Muscle layer of colon (tissue), 2 donors: ENCODE measurements around the gene GTPBP6.
"Not testable (repeated sequence)": the region's sequence is repeated elsewhere in the genome, so short reads cannot be mapped to it uniquely, and the experiment has no call there.

Experiments
- H3K27ac ChIP-seq: one replicate; pipeline ENCODE4 v1.7.0; 2013; ENCODE audit warnings: low read depth, mild to moderate bottlenecking, low read length, moderate library complexity
- H3K27me3 ChIP-seq, 2 donors: one replicate each; pipeline ENCODE4 v1.7.0; 2013; ENCODE audit warnings: low read length in 2 of 2, mild to moderate bottlenecking in 2 of 2; ENCODE audit not compliant: insufficient read depth in 2 of 2, control insufficient read depth in 1 of 2
- H3K36me3 ChIP-seq: one replicate; pipeline ENCODE4 v1.7.0; 2013; ENCODE audit warnings: mild to moderate bottlenecking, low read length; ENCODE audit not compliant: insufficient read depth
- H3K4me1 ChIP-seq: one replicate; pipeline ENCODE4 v1.7.0; 2013; ENCODE audit warnings: mild to moderate bottlenecking, low read length; ENCODE audit not compliant: insufficient read depth
- H3K4me3 ChIP-seq, 2 donors: one replicate each; pipeline ENCODE4 v1.7.0; 2013; ENCODE audit warnings: low read length in 2 of 2, low read depth in 1 of 2, mild to moderate bottlenecking in 1 of 2, moderate library complexity in 1 of 2
- H3K9ac ChIP-seq: one replicate; pipeline ENCODE4 v1.7.0; 2013; ENCODE audit warnings: low read length
- H3K9me3 ChIP-seq: one replicate; pipeline ENCODE4 v1.7.0; 2013; ENCODE audit warnings: mild to moderate bottlenecking, low read length
- donor health status: abdominal sarcoma.
- donor health status: Adenocarcinoma of cecum.

The GTPBP6 gene

DNA sequence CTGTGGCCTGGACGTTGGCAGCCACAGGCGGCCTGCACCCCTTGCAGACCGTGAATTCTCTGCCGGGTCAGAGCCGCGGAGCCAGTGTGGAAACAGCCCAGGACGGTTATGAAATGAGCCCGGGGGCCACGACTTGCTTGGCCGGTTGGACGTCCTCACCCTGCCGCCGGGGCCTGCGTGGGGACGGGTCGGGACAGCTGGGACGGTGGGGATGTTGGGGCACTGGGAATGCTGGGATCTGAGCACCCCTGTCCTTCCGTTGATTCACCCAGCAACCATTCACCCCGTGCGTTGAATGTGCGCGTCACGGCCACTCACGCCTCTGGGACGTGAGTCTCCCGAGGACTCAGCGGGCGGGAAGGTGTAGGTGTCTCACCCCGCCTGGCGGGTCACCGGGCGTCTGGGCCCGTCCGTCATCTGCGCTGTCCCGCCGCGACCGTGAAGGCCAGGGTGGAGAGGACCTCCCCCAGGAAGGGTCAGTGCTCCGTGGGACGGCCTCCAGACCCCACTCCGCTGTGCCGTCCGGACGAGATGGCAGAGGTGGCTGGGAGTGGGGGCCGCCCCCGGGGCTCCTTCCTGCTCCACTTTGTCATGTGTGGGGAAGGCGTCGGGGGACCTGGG is 41.9 kb downstream of the GTPBP6 start:
- no peaks in the 10 kb centered on the region for H3K36me3 ChIP-seq
- H3K9ac ChIP-seq, result no peak overlapping the region
- peak overlapping the region; percentile 50 to 57 for H3K4me3 ChIP-seq
- no peak overlapping the region for H3K27ac ChIP-seq
- peaks cover 10% of the 10 kb centered on the region for H3K4me1 ChIP-seq
- H3K27me3 ChIP-seq, result peaks cover 0 to 17% of the 10 kb centered on the region in 2 donors
- H3K9me3 ChIP-seq, result no peaks in the 10 kb centered on the region

DNA sequence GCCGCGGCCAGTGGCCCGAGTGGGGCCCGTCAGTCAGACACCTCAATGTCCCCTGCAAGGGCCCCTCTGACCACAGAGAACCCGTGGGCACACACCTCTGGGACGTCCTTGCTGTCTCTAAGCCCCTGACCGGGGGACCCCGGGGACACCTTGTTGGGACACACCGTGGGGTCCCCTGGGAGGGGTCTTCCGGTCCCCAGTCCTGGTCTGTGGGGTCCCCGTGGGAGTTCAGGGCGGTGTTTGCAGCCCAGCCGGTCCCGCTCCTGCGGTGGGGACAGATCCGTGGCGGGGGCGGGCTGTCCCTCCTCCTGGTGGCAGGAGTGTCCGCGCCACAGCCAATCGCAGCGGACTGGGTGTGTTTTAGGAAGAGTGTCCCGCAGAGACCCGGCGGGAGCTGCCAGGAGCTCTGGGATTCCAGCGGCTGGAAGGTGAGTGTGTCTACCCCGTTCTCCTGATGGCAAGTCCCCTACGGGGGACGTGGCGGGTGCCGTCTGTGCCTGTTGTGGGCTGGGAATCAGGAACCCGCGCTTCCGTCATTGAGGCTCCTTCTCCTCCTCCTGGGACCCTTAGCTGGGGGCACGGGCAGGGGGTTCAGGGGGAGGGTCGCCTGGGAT is 42.5 kb downstream of the GTPBP6 start:
- Histone ChIP-seq H3K27me3 (peaks cover 0 to 17% of the 10 kb centered on the region in 2 donors), H3K36me3 (no peaks in the 10 kb centered on the region), H3K4me1 (peaks cover 10% of the 10 kb centered on the region), H3K4me3 (peak overlapping the region; percentile 50 to 57), H3K27ac (no peak overlapping the region), H3K9ac (no peak overlapping the region), H3K9me3 (no peaks in the 10 kb centered on the region)

DNA sequence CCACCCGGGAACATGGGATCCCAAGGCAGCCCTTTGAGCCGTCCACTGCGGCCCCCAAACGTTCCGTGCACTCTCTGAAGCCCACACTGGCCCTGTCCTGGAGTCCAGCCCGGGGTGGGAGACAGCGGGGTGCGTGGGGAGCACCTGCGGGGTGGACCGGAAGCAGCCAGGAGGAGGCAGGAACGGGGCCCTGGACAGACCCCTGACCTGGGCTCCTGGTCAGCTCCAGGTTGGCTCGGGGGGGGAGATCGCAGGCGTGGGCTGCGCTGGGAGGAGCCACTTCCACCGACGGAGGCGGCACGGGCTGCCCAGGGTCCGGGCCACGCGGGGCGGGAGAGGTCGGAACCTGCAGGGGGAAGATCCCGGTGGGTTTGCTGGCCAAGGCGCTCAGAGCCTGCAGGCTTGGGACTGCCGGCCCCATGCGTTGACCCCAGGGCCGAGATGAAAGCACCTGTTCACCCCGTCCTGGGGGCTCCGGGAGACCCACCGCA is 43.1 kb downstream of the GTPBP6 start:
- no peak overlapping the region for H3K27ac ChIP-seq

GRCh38 chrX:274904-275475 is 43.6 kb downstream of the GTPBP6 start:
- Histone ChIP-seq H3K27me3 (peaks cover 0 to 17% of the 10 kb centered on the region in 2 donors), H3K4me3 (no peak overlapping the region), H3K36me3 (no peaks in the 10 kb centered on the region), H3K9me3 (no peaks in the 10 kb centered on the region), H3K27ac (no peak overlapping the region), H3K9ac (no peak overlapping the region), H3K4me1 (peaks cover 10% of the 10 kb centered on the region)

More for the DNA sequence above, 43.1 kb downstream of the GTPBP6 start:
- Histone ChIP-seq H3K9me3 (no peaks in the 10 kb centered on the region), H3K4me1 (peaks cover 10% of the 10 kb centered on the region), H3K27me3 (peaks cover 0 to 17% of the 10 kb centered on the region in 2 donors), H3K9ac (no peak overlapping the region), H3K36me3 (no peaks in the 10 kb centered on the region), H3K4me3 (peak overlapping the region in 1 of 2 donors; percentile 50)

DNA sequence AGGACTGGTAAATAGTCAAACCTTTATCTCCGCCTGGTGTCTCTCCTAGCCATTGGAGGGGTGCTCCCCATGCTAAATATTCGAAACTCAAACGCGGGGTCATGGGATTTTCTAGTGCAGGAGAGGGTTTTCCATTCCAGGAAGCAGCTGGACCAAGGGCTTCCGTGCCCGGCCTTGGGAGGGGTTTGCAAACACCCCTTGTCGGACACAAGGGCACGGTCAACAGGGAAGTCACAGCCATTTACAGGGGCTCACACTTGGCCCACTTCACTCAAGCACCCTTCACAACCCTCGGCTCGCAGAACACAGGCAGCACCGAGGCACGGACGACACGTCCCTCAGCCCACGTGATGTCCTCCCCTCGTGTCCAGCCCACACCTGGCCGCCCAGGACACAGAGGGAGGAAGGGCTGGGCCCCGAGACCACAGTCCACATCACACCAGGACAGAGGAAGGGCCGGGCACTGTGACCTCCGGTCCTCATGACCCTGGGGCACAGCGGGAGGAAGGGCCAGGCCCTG is 47.7 kb downstream of the GTPBP6 start:
- Histone ChIP-seq H3K27ac (no peak overlapping the region), H3K27me3 (peaks cover 0 to 5% of the 10 kb centered on the region in 2 donors), H3K9me3 (no peaks in the 10 kb centered on the region), H3K36me3 (no peaks in the 10 kb centered on the region), H3K4me1 (peaks cover under 1% of the 10 kb centered on the region), H3K9ac (no peak overlapping the region), H3K4me3 (no peak overlapping the region)

DNA sequence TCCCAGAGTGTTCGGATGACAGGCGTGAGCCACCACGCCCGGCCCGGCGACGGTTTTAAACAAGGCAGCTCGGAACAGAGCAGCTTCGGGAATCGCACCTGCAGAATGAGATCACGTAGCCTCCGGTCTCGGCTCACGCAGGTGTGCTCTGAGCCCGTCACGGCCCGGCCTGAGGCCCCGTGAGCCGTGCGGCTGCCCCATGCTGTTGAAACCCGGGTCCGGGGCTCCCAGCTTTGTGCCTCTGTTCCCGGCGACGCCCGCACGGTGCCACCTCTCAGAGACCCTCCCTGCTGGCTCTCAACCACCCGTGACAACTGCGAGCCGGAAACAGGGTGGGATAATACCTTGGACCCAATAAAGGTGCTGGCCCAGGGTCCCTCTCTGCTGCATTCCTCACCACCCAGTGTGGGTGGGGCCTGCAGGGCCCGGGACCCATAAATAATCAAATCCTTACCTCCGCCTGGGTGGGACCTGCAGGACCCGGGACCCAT is 50.8 kb downstream of the GTPBP6 start:
- Histone ChIP-seq H3K4me1 (no peaks in the 10 kb centered on the region), H3K36me3 (no peaks in the 10 kb centered on the region), H3K9me3 (no peaks in the 10 kb centered on the region), H3K4me3 (no peak overlapping the region), H3K27ac (no peak overlapping the region), H3K27me3 (no peaks in the 10 kb centered on the region), H3K9ac (no peak overlapping the region)

- Histone ChIP-seq H3K9me3 (no peaks in the 10 kb centered on the region), H3K9ac (no peak overlapping the region), H3K4me3 (no peak overlapping the region), H3K27me3 (no peaks in the 10 kb centered on the region), H3K27ac (no peak overlapping the region), H3K4me1 (no peaks in the 10 kb centered on the region), H3K36me3 (no peaks in the 10 kb centered on the region)
Measured at GRCh38 chrX:265502-265901, 53.1 kb downstream of the GTPBP6 start.

- no peaks in the 10 kb centered on the region for H3K36me3 ChIP-seq
- H3K9me3 ChIP-seq, result no peaks in the 10 kb centered on the region
- H3K4me3 ChIP-seq, result no peak overlapping the region
- H3K4me1 ChIP-seq, result no peaks in the 10 kb centered on the region
- H3K9ac ChIP-seq, result no peak overlapping the region
- no peaks in the 10 kb centered on the region for H3K27me3 ChIP-seq
- H3K27ac ChIP-seq, result no peak overlapping the region
Measured at GRCh38 chrX:264634-265455, 53.8 kb downstream of the GTPBP6 start.

- H3K9ac ChIP-seq, H3K27me3 ChIP-seq, H3K36me3 ChIP-seq, H3K9me3 ChIP-seq, H3K4me3 ChIP-seq, H3K4me1 ChIP-seq, H3K27ac ChIP-seq: not testable (repeated sequence)
Measured at GRCh38 chrX:264006-264405, 54.6 kb downstream of the GTPBP6 start.

DNA sequence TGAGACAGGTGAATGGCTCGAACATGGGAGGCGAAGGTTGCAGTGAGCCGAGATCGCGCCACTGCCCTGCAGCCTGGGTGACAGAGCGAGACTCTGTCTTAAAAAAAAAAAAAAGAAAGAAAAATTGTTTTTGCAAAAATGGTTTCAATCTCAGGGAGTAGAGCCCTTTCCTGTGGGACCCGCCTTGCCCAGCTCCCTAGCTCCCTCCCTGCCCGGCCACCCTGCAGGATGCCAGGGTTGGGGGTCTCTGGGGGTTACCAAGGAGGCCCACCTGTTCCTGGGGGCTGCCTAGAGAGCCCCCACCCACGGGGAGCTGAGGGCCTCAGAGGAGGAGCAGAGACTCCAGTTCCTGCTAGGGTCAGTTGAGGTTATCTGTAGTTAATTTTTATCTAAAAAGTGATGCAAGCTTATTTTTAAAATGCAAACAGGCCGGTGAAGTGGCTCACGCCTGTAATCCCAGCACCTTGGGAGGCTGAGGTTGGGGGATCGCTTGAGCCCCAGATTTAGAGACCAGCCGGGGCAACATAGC is 56.2 kb downstream of the GTPBP6 start:
- H3K9me3 ChIP-seq, result no peaks in the 10 kb centered on the region
- peaks cover 0 to 11% of the 10 kb centered on the region in 2 donors for H3K27me3 ChIP-seq
- no peak overlapping the region for H3K27ac ChIP-seq
- no peak overlapping the region for H3K4me3 ChIP-seq
- no peaks in the 10 kb centered on the region for H3K4me1 ChIP-seq
- no peaks in the 10 kb centered on the region for H3K36me3 ChIP-seq
- no peak overlapping the region for H3K9ac ChIP-seq

DNA sequence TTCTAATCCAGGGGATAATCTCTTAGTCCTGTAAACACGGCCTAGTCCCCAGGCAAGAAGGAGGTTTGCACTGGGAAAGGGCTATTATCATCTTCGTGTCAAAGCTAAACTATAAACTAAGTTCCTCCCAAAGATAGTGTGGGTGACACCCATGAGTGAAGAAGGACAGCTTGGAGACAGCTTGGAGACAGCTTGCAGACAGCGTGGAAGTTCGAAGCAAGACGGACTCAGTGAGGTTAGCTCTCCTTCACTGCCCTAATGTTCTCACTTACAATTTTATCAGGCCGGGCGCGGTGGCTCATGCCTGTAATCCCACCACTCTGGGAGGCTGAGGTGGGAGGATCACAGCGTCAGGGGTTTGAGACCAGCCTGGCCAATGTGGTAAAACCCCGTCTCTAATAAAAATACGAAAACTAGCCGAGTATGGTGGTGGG is 56.7 kb downstream of the GTPBP6 start:
- H3K27ac ChIP-seq, result no peak overlapping the region
- peaks cover 0 to 11% of the 10 kb centered on the region in 2 donors for H3K27me3 ChIP-seq
- H3K4me1 ChIP-seq, result no peaks in the 10 kb centered on the region
- no peaks in the 10 kb centered on the region for H3K36me3 ChIP-seq
- no peak overlapping the region for H3K9ac ChIP-seq
- no peak overlapping the region for H3K4me3 ChIP-seq
- H3K9me3 ChIP-seq, result no peaks in the 10 kb centered on the region
